CD14-positive monocyte (primary cell): ENCODE results near the gene EPB41. TPM values are rescaled to one million over a fixed set of nuclear protein-coding genes. Genes with fewer than 3 reads are reported as not detected.

Experiments
- DNase-seq, 3 donors: peaks; one replicate each; pipeline ENCODE4 v3.0.0-alpha.2; 2011 to 2022
- H2AFZ ChIP-seq: 2 replicates; pipeline ENCODE4 v1.6.0; 2012; ENCODE audit warnings: mild to moderate bottlenecking, low read depth, low read length, inconsistent platforms; ENCODE audit not compliant: insufficient read depth, poor library complexity, severe bottlenecking
- H3K27ac ChIP-seq, 2 donors: 1 replicate in 1 of 2; 2 replicates in 1 of 2; pipeline ENCODE4 v1.5.1; 2012 to 2013; ENCODE audit warnings: low read length in 2 of 2, control low read depth in 1 of 2, inconsistent platforms in 1 of 2, low read depth in 1 of 2, mild to moderate bottlenecking in 1 of 2
- H3K27me3 ChIP-seq, 2 donors: one replicate each; pipeline versions ENCODE4 v1.6.0 to v1.6.1; 2011 to 2013; ENCODE audit warnings: low read length in 2 of 2; ENCODE audit not compliant: control insufficient read depth in 2 of 2, insufficient read depth in 2 of 2
- H3K36me3 ChIP-seq, 2 donors: replicated peaks in 1 of 2; 1 replicate in 1 of 2; 2 replicates in 1 of 2; pipeline versions ENCODE4 v1.5.1 to v1.6.1; 2012 to 2013; ENCODE audit warnings: low read length in 2 of 2, control low read depth in 1 of 2, inconsistent platforms in 1 of 2, mild to moderate bottlenecking in 1 of 2; ENCODE audit not compliant: insufficient read depth in 2 of 2, control insufficient read depth in 1 of 2
- H3K4me1 ChIP-seq, 2 donors: 1 replicate in 1 of 2; 2 replicates in 1 of 2; pipeline versions ENCODE4 v1.5.1 to v1.6.1; 2012 to 2013; ENCODE audit warnings: low read length in 2 of 2, control low read depth in 1 of 2, inconsistent platforms in 1 of 2, mild to moderate bottlenecking in 1 of 2, moderate library complexity in 1 of 2; ENCODE audit not compliant: insufficient read depth in 2 of 2, control insufficient read depth in 1 of 2
- H3K4me2 ChIP-seq: replicated peaks from 2 replicates; pipeline ENCODE3; 2012; ENCODE audit warnings: low read length, moderate library complexity, mild to moderate bottlenecking; ENCODE audit not compliant: poor library complexity, severe bottlenecking; ENCODE audit errors: extremely low read depth
- H3K4me3 ChIP-seq, 3 experiments: fragments of 200-600 bp in 1 of 3; sonication (generic) in 1 of 3; replicated peaks in 1 of 3; 1 replicate in 2 of 3; 2 replicates in 1 of 3; pipeline ENCODE4 v1.5.1; 2011 to 2013; ENCODE audit warnings: low read length in 3 of 3, mild to moderate bottlenecking in 3 of 3, control low read depth in 2 of 3, low read depth in 2 of 3, inconsistent platforms in 1 of 3, moderate library complexity in 1 of 3
- H3K79me2 ChIP-seq: 2 replicates; pipeline ENCODE4 v1.6.0; 2012; ENCODE audit warnings: mild to moderate bottlenecking, control low read depth, inconsistent platforms, low read length, moderate library complexity; ENCODE audit not compliant: insufficient read depth
- H3K9ac ChIP-seq: 2 replicates; pipeline ENCODE4 v1.6.0; 2017; ENCODE audit warnings: low read length, mild to moderate bottlenecking; ENCODE audit not compliant: insufficient read depth, poor library complexity, severe bottlenecking
- H3K9me3 ChIP-seq, 2 donors: replicated peaks in 1 of 2; 1 replicate in 1 of 2; 2 replicates in 1 of 2; pipeline versions ENCODE4 v1.5.1 to v1.6.1; 2012 to 2013; ENCODE audit warnings: low read length in 2 of 2, control low read depth in 1 of 2; ENCODE audit not compliant: control insufficient read depth in 1 of 2, insufficient read depth in 1 of 2
- H4K20me1 ChIP-seq: 2 replicates; pipeline ENCODE4 v1.6.0; 2012; ENCODE audit warnings: mild to moderate bottlenecking, low read length, control low read depth, moderate library complexity; ENCODE audit not compliant: insufficient read depth
- H3K27ac Mint-ChIP-seq, 7 donors: one replicate each; pipeline ENCODE4 v1.8.0; 2020; ENCODE audit warnings: mild to moderate bottlenecking in 7 of 7, mixed read lengths in 7 of 7, moderate library complexity in 6 of 7, inconsistent platforms in 2 of 7
- H3K27me3 Mint-ChIP-seq, 3 donors: one replicate each; pipeline ENCODE4 v1.8.0; 2021 to 2022; ENCODE audit warnings: low read depth in 3 of 3, mild to moderate bottlenecking in 3 of 3, mixed read lengths in 3 of 3, moderate library complexity in 3 of 3, inconsistent platforms in 1 of 3
- H3K36me3 Mint-ChIP-seq, 2 donors: one replicate each; pipeline ENCODE4 v1.8.0; 2020; ENCODE audit warnings: mixed read lengths in 2 of 2, inconsistent platforms in 1 of 2, mild to moderate bottlenecking in 1 of 2
- H3K4me1 Mint-ChIP-seq: one replicate; pipeline ENCODE4 v1.8.0; 2020; ENCODE audit warnings: mild to moderate bottlenecking, mixed read lengths
- H3K4me3 Mint-ChIP-seq, 2 donors: one replicate each; pipeline ENCODE4 v1.8.0; 2020; ENCODE audit warnings: mild to moderate bottlenecking in 2 of 2, mixed read lengths in 2 of 2, moderate library complexity in 1 of 2
- H3K9me3 Mint-ChIP-seq, 7 donors: one replicate each; pipeline ENCODE4 v1.8.0; 2020 to 2022; ENCODE audit warnings: mixed read lengths in 7 of 7, mild to moderate bottlenecking in 6 of 7, moderate library complexity in 6 of 7, inconsistent platforms in 2 of 7
- WGBS: methylation state at CpG from one replicate; pipeline ENCODE4 v1.1.5; 2013; ENCODE audit warnings: missing lambda C conversion rate; ENCODE audit not compliant: insufficient coverage; 5-methylcytosine and 5-hydroxymethylcytosine counted together
- intact Hi-C, 2 donors: fragments of 100-400 bp; cut with micrococcal nuclease; formaldehyde crosslinking; loops; one replicate each; pipeline versions ENCODE4 v1.15.0 to v1.15.1; 2023
- polyA plus RNA-seq, 3 donors: library from polyadenylated mRNA; depleted of rRNA in 1 of 3; unstranded in 2 of 3; stranded (reverse) in 1 of 3; fragments of 300-500 nt in 2 of 3; fragments of >200 nt in 1 of 3; fragmentation: Illumina TruSeq in 2 of 3; gene quantifications; 1 replicate in 2 of 3; 2 replicates in 1 of 3; pipeline ENCODE4 v1.2.3, GENCODE V29; 2012 to 2021
- TF ChIP-seq, protein P1 (sequence below): fragments of 200-600 bp; IDR thresholded peaks from one replicate; pipeline ENCODE4 v1.8.0; 2022; ENCODE audit warnings: antibody characterized with exemption, mild to moderate bottlenecking

The EPB41 gene
- polyA plus RNA-seq, 3 donors, result 11.3 to 19.4 (median 18.9) TPM

DNA sequence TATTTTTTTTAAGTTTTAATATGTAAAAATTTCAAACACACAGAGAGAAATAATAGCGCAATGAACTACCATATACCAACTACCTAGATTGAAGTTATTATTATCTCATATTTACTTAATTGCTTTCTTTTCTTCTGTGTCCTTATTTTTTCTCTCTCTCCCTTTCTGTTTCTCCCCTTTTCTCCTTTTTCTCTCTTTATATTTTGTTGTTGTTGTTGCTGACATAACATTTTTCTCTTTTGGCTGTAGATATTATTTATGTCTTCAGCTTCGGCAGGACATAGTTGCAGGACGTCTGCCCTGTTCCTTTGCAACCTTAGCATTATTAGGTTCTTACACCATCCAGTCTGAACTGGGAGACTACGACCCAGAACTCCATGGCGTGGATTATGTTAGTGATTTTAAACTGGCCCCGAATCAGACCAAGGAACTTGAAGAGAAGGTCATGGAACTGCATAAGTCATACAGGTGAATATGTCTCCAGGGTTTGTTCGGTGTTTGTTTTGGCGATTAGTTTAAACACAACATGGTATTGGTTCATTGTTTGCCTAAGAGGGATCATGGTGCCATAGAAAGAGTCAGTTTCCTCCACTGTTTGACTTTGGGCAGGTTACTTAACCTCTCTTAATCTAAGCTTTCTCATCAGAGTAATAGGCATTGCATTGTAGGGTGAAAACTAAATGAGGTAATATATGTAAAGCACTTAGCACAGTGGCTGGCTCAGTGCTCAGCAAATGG lies 103.8 kb downstream of the EPB41 start:
- H3K4me2 ChIP-seq, result no peak overlapping the region
- Mint-ChIP-seq H3K27ac (no peak overlapping the region), H3K27me3 (no peaks in the 10 kb centered on the region), H3K36me3 (peaks cover 37 to 49% of the 10 kb centered on the region in 2 donors), H3K4me1 (peaks cover 1% of the 10 kb centered on the region), H3K4me3 (no peak overlapping the region), H3K9me3 (no peaks in the 10 kb centered on the region)
- H3K4me3 ChIP-seq, result no peak overlapping the region
- no peak overlapping the region for H3K9ac ChIP-seq
- H4K20me1 ChIP-seq, result no peaks in the 10 kb centered on the region
- no peaks in the 10 kb centered on the region for H3K9me3 ChIP-seq
- no CpG with 5 or more reads among the region's 8 CpGs for WGBS
- H3K27ac ChIP-seq, result no peak overlapping the region
- no peaks in the 10 kb centered on the region for H3K79me2 ChIP-seq
- no peaks in the 10 kb centered on the region for H3K4me1 ChIP-seq
- H3K36me3 ChIP-seq, result peaks cover 15 to 62% of the 10 kb centered on the region in 2 donors
- TF ChIP-seq, protein P1, sequence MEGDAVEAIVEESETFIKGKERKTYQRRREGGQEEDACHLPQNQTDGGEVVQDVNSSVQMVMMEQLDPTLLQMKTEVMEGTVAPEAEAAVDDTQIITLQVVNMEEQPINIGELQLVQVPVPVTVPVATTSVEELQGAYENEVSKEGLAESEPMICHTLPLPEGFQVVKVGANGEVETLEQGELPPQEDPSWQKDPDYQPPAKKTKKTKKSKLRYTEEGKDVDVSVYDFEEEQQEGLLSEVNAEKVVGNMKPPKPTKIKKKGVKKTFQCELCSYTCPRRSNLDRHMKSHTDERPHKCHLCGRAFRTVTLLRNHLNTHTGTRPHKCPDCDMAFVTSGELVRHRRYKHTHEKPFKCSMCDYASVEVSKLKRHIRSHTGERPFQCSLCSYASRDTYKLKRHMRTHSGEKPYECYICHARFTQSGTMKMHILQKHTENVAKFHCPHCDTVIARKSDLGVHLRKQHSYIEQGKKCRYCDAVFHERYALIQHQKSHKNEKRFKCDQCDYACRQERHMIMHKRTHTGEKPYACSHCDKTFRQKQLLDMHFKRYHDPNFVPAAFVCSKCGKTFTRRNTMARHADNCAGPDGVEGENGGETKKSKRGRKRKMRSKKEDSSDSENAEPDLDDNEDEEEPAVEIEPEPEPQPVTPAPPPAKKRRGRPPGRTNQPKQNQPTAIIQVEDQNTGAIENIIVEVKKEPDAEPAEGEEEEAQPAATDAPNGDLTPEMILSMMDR, result no peak
- intact Hi-C loops, result no loop called here
- H2AFZ ChIP-seq, result no peak overlapping the region
- DNase-seq, result no peak
- no peaks in the 10 kb centered on the region for H3K27me3 ChIP-seq

DNA sequence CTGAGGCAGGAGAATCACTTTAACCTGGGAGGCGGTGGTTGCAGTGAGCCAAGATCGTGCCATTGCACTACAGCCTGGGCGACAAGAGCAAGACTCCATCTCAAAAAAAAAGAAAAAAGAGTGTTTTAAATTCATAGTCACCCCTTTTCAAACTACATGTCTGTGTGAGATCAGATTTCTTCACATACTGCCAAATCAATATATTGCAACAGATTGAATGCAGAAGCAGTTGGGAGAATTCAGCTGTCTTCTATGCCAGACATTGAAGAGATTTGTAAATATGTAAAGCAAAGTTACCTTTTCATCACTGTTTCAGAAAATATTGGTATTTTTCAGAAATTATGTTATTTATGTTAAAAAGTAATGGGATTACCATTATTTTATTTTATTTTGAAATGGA lies 108.3 kb downstream of the EPB41 start:
- Histone ChIP-seq H3K27ac (no peak overlapping the region), H4K20me1 (peaks cover 3% of the 10 kb centered on the region), H3K4me3 (no peak overlapping the region), H3K9ac (no peak overlapping the region), H2AFZ (no peak overlapping the region), H3K4me1 (no peaks in the 10 kb centered on the region), H3K4me2 (no peak overlapping the region), H3K9me3 (no peaks in the 10 kb centered on the region), H3K27me3 (no peaks in the 10 kb centered on the region), H3K79me2 (no peaks in the 10 kb centered on the region), H3K36me3 (peaks cover 14 to 48% of the 10 kb centered on the region in 2 donors)
- intact Hi-C loops, result no loop called here
- H3K27me3 Mint-ChIP-seq, result no peaks in the 10 kb centered on the region
- no peak overlapping the region for H3K4me3 Mint-ChIP-seq
- no peak for DNase-seq
- H3K4me1 Mint-ChIP-seq, result no peaks in the 10 kb centered on the region
- TF ChIP-seq, protein P1, result no peak
- no peaks in the 10 kb centered on the region for H3K9me3 Mint-ChIP-seq
- no peak overlapping the region for H3K27ac Mint-ChIP-seq
- no CpG with 5 or more reads among the region's 3 CpGs for WGBS
- peaks cover 35 to 36% of the 10 kb centered on the region in 2 donors for H3K36me3 Mint-ChIP-seq
